Stimulated activated CD4-positive, alpha-beta T cell treated with anti-CD3 and anti-CD28 coated beads, Interleukin-4, amount 100 ng/mL, for 24 hours (primary cell): ENCODE results near the gene PLP2.
"Not testable (repeated sequence)": the region's sequence is repeated elsewhere in the genome, so short reads cannot be mapped to it uniquely, and the experiment has no call there.

ENCODE experiments used
- DNase-seq: peaks from one replicate; pipeline ENCODE4 v3.0.0-alpha.2; 2020

PLP2 gene, protein sequence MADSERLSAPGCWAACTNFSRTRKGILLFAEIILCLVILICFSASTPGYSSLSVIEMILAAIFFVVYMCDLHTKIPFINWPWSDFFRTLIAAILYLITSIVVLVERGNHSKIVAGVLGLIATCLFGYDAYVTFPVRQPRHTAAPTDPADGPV

GRCh38 chrX:49171752-49172279, at the start of gene PLP2:
PLP2 (plus strand) TSS chrX:49171898; CDS start chrX:49172001, 103 bp downstream.
- DNase-seq: peak; percentile 75

DNA sequence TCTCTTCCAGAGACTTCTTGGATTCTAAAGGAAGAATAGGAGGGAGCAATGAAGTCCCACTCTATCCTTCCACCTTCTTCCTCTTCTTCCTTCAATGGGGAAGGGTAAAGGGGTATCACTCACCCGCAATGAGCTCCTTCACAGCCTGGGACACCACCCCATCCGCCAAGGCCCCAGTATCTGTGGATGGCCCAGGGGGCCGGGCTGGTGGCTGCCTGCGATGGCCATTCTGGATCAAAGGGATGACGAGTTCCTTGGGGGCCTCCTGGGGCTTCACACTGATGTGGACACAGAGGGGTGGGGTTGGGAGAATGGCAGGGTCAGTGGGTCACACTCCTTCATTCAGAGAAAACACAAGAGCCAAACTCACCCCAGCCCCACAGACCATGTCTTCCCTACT, 49.2 kb upstream of the PLP2 start:
- DNase-seq: no peak

- DNase-seq: not testable (repeated sequence)
These were observed 43.9 kb upstream of the PLP2 start for GRCh38 chrX:49127742-49128258.

- no peak for DNase-seq
These were observed 42.3 kb upstream of the PLP2 start for GRCh38 chrX:49129427-49129826.

DNA sequence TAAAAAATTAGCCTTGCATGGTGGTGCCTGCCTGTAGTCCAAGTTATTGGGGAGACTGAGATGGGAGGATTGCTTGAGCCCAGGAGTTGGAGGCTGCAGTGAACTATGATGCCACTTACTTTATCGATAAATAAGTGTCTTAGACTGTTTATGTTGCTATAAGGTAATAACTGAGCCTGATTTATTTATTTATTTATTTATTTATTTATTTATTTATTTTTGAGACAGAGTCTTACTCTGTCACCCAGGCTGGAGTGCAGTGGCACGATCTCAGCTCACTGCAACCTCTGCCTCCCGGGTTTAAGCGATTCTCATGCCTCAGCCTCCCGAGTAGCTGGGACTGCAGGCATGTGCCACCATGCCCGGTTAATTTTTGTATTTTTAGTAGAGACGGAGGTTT, 39.4 kb upstream of the PLP2 start:
- DNase-seq: not testable (repeated sequence)

DNA sequence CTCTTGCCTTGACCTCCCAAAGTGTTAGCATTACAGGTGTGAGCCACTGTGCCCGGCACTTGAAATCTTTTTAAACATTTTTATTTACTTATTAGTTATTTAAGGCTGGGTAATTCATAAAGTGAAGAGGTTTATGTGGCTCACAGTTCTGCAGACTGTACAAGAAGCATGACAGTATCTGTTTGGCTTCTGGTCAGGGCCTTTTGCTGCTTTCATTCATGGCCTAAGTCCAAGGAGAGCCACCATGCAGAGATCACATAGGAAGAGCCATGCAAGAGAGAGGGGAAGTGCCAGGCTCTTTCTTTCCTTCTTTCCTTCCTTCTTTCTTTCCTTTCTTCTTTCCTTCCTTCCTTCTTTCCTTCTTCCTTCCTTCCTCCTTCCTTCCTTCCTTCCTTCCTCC, 37.9 kb upstream of the PLP2 start:
- no peak for DNase-seq

GRCh38 chrX:49137492-49137891, 34.2 kb upstream of the PLP2 start:
- DNase-seq: no peak

GRCh38 chrX:49139713-49140112, 32.0 kb upstream of the PLP2 start:
- no peak for DNase-seq

- not testable (repeated sequence) for DNase-seq
These were observed 29.4 kb upstream of the PLP2 start for GRCh38 chrX:49142264-49142663.

DNA sequence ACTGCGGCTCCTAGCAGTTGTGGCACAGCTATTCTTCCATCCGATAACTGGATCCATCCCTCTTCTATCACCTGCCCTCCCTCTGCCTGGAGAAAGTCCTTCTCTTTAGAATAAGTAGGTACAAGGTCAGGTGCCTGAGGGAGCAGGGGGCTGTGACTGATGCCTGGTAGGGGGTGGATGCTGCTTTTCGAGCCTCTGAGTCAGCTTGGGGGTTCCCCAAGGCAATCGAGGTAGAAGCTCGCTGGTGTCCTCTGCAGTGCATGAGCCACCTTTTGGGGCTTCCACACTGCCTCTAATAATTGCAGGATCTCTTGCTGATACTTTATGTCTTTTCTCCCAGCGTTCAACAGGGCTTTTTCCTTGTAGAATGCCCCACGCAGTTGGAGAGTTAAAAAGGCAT, 28.5 kb upstream of the PLP2 start:
- DNase-seq: not testable (repeated sequence)

- DNase-seq: no peak
These were observed 24.4 kb upstream of the PLP2 start for GRCh38 chrX:49147282-49147681.

- DNase-seq: no peak
These were observed 23.8 kb upstream of the PLP2 start for GRCh38 chrX:49147936-49148335.

- DNase-seq: not testable (repeated sequence)
These were observed 23.2 kb upstream of the PLP2 start for GRCh38 chrX:49148390-49149100.

DNA sequence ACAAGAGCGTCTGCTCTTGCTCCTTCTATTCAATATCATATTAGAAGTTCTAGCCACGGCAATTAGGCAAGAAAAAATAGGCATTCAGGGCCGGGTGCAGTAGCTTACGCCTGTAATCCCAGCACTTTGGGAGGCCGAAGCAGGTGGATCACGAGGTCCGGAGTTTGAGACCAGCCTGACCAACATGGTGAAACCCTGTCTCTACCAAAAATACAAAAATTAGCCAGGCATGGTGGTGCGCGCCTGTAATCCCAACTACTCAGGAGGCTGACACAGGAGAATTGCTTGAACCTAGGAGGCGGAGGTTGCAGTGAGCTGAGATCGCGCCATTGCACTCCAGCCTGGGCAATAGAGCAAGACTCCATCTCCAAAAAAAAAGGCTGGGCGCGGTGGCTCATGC, 22.4 kb upstream of the PLP2 start:
- DNase-seq: not testable (repeated sequence)

DNA sequence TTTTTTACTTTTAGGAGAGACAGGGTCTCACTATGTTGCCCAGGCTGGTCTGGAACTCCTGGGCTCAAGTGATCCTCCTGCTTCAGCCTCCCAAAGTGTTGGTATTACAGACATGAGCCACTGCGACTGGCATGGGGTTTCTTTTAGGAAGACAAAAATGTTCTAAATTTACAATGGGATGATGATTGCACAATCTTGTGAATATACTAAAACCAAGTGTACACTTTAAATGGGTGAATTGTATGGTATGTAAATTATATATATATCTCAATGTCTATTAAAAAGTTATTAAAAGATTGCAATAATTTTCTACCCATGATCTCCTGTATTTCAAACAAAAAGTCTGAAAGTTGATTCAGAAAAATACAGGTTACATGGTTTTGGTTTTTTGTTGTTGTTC, 18.2 kb upstream of the PLP2 start:
- no peak for DNase-seq

DNA sequence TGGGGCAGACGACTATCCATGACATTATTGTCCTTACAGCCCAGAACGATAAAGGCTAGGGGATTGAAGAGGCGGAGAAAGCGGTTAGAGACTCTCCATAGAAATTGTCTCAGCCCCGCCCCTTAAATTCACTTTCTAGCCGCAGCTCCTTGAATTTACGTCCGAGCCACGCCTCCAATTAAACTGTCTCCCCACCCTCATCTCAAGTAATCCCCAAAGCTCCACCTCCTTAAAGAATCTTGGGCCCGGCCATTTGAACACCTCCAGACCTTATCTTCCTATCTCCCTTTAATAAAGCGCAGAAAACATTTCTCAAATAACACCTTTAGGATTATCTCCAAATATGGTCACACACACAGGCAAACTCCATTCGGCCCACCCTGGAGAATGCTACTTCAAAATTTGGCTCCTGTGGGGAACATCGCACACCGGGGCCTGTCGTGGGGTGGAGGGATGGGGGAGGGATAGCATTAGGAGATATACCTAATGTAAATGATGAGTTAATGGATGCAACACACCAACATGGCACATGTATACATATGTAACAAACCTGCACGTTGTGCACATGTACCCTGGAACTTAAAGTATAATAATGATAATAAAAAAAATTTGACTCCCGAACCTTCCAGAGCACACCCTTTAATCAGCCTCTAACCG, 16.3 kb upstream of the PLP2 start:
- DNase-seq: peak; percentile 37

DNA sequence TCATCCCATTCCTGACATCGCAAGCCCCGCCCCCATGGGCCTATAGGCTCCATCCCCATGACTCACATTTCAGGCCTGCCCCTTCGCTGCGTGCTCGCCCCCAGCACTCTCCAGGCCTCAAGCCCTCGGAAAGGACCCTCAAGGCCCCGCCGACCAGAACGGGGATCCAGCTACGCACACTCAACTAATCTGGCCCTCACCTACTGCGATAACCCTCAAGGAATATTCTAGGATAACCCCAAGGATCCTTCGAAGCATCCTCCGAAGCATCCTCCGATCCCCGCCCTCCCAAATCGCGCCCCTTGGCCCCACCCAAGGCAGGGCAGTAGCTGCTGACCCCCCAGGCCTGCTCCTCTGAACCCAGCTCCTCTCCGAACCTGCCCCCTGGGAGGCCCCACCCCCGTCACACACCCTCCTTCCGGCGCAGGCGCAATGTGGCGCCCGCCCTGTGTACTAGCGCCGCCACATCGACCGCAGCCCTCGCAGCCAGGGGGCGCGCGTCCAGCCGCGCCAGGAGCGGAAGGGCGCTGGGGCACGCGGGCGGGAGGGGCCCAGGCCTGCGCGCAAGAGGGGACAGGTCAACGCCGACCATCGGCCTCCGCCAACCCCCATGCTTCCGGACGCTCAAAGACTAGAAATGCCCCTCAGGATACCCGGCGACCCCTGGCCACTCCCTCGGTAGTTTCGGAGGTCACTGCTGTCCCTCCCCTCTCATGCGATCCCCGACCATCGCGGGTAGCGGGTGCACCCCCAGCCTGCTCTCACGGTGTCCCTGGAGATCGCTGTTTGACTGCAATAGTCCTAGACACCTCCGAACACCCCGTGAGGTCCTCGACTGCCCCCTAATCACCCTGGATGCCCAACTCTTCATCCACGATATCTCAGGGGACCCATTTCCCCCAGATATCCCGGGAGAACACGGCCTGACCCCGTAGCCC, 15.5 kb upstream of the PLP2 start:
- peak; percentile 82 for DNase-seq

- DNase-seq: no peak
These were observed 14.5 kb upstream of the PLP2 start for GRCh38 chrX:49157194-49157593.

GRCh38 chrX:49160908-49161307, 10.8 kb upstream of the PLP2 start:
- no peak for DNase-seq

DNA sequence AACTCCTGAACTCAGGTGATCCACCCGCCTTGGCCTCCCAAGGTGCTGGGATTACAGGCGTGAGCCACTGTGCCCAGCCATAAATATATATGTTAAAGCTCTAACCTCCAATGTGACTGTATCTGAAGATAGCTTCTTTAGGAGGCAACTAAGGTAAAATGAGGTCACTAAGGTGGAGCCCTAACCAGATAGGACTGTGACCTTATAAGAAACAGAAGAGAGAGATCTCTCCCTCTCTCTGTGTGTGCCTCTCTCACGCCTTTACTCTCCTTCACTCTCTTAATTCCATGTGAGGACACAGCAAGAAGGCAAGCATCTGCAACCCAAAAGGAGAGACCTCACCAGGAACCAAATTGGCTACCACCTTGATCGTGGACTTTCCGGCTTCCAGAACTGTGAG, 10.1 kb upstream of the PLP2 start:
- DNase-seq: no peak

GRCh38 chrX:49162620-49163019, 9.1 kb upstream of the PLP2 start, which contains the start of gene MAGIX:
MAGIX (plus strand) TSS chrX:49162758; CDS start chrX:49162890, 132 bp downstream.
- no peak for DNase-seq
